NCI-H526 (cell line): Measurements from ENCODE around the gene SNX9.

Experiments used
- DNase-seq, 2 experiments: peaks; one replicate each; lab custom pipeline; 2025; lab: John Stamatoyannopoulos, UW

The SNX9 gene

DNA sequence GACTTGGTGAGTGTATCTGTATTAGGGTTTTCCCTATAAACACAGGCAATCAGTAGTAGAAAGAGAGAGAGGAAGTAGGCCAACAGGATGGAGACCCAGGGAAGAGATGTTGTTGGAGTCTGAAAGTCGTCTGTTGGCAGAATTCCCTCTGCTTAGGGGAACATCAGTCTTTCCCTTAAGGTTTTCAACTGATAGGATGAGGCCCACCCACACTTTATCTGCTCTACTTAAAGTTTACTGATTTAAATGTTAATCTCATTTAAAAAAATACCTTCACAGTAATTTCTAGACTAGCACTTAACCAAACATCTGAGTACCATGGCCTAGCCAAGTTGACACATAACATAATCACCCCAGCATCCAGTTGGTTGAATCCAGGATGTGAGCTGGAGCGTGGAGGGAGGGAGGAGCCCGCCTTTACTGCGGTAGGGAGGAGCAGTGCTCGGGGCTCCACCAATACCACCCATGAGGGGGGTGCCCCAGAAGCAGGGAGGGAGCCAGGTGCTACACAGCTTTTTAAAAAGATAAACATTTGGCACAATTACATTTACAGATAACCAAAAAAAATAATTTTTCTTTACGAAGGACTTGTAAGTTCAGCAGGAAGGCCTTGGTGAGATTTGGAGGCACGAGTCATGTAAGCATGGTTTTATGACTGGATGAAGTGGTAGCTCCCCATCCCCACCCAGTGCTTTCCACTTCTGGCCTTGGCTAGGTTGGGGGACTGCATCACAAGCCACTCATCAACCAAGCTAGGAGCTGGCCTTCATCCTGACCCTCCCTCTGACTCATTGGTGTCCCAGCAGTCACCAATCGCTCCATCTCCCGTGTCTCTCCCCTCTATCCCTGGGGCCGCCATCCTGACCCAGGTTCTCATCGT lies 18.4 kb upstream of the SNX9 start:
- no peak for DNase-seq

DNA sequence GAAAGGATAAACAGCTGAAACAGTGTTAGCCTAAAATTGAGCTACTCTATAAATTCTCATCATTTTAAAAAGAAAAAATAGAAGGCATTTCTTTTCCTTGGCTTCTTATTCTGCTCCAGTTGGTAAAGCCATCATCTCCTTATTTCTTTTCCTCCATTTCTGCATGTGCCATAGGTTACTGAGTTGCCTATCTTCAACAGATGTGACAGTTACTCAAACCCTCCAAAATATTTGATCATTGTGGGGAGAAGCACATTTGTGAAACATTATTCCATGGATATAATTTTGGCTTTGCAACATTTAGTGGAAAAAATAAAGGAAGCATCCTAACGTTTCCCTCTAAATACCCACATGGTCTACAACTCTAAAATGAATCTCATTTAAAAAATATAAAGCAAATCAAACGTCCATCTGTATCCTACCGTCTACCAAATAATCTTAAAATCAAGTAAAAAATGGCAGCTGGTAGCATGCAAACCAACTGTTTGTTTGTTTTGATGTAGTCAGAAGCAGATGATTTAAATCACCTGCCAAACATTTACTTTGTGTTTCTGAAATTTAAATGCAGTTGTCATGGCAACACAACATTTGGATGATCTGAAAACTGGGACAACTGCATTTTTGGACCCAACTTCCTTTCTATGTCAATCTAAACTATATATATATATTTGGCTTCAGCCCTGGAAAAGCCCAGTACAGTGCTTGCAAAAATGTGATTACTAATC lies 16.8 kb upstream of the SNX9 start:
- DNase-seq = peak; percentile 59 to 73

DNA sequence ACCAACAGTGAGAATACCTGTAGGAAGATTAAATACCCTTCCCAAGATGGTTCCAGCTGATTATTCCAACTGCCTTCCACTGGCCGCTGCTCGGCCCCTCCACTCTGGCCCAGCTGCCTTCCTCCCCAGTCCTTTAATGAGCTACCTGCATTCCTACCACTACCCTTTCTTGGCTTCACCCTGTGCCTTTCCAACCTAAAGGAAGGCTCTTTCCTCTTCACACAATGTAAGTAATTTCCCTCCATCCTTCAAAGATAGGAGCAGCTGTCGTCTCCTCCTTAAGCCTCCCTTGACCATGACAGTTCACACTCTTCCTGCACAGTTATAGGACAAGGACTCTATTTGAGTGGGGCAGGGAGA lies 16.2 kb upstream of the SNX9 start:
- peak; percentile 59 to 73 for DNase-seq

DNA sequence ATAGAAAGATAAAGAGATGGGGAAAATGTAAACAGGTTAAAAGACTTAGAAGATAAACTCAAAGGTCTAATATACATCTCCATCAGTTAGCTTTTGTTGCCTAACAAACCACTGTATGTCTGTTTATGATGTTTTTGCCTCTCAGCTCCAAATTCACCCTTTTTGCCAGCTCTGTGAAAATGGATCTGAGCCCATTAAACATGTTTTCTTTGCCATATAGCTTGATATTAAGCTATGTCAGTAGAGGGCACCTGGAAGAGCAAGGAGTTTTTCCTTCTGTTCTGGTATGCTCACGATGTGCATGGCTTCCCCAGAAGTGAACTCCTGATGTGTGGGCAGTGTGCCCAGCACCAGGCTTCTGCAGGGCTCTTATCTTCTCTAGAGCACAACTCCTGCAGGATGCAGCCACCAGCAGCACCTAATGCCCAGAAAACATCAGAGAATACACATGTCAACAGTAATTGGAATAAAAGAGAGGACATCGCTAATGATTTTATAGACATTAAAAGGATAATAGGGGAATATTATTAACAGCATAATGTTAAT lies 14.6 kb upstream of the SNX9 start:
- DNase-seq = no peak

DNA sequence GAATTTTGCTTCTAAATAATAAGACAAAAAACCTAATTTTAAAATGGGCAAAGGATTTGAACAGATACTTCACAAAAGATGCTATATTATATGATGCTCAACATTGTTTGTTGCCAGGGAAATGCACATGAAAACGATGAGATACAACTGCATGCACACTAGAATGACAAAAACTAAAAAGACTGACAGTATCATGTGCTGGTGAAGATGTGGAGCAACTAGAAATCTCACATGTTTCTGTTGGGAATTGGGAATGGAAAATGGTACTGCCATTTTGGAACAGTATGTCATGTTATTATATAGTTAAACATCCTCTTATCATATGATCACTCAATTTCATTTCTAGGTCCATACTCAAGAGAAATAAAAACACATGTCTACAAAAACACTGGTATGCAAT lies 13.4 kb upstream of the SNX9 start:
- DNase-seq = no peak

DNA sequence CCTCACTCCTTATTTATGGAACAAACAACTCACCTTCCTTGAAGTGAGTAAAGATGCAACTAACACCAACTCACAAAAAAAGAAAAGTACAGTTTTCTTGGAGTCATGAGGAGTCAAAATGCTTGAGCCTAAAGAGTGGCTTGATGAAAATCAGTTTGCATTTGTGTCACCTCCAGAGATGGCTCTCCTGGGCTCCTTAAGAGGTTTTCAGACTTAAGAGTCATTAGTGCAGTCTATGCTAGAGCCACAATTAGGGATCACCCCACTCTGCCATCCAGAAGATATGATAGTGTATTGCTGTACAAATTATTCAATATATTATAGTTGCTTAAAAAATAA lies 11.9 kb upstream of the SNX9 start:
- no peak for DNase-seq

DNA sequence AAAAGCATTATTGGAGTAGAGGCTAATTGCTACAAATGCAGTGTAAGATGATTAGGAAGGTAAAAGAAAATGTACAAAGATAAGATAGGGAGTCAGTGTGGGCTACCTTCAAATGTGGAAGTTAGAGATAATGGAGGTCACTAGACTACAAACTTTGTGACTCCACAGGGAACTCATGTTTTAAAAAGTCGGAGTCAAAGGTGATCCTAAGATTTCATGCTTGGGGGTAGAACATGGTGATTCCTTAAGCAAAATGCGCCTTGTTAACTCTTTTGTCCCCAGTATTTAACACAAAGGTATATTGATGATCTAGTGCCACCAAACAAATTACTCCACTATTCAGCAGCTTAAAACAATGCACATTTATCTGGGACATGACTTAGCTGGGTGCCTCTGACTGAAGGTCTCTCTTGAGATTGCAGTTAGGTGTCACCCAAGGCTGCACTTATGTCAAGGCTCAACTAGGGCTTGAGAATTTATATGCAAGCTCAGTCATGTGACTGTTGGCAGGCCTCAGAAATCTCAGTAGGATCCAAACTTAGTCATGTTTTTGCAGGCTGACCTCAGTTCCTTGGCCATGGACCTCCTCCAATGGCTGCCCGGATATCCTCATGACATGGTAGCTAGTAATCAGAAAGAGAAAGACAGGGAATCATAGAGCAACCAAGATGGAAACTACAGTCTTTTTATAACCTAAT lies 11.4 kb upstream of the SNX9 start:
- DNase-seq = no peak

DNA sequence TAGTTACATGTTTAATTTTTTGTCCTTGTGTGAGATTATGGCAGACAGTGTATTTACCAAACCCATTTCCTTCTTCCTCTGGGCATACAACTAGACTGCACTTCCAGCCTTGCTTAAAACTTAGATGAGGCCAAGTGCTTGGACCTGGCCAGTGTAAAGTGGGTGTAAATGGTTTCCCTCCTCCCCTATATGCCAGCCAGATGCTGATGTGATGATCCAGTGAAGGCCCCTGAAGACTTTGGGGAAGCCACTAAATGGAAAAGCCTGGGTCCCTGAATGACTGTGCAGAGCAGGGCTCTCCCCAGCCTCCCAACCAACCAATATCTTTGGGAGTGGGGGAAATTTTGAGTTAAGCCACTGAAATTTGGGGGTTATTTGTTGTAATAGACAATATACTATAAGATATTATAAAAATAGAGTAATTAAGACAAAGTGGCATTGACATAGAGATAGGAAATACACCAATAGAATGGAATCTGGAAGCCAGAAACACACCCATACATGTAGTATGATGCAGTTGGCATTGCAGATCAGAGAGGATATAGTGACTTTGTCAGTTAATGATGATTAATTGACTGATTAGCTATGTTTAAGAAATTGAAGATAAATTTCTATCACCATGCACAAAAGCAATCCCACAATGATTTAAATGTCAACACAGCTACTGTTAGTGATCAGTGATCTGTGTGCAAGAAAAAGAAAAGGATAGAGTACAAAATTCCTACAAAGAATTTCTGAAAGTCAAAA lies 10.4 kb upstream of the SNX9 start:
- DNase-seq = no peak

DNA sequence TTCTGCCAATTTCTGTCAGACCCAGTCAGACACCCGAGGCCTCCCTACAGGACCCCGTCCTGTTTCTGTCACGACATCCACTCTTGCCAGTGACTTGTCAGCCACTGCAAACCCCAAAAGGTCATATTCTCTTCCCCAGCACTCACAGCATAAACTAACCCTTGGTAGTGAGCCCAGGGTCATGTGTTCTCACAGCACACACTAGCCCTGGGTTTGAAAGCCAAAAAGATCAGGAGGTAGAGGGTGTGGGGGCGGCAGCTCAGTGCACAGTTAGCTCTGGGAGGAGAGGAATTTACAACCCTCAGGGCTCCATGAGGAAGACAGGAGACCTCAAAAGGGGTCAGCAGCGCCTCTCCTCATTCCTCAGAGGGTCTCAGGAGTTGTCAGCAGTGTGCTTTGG lies 9.9 kb upstream of the SNX9 start:
- no peak for DNase-seq

DNA sequence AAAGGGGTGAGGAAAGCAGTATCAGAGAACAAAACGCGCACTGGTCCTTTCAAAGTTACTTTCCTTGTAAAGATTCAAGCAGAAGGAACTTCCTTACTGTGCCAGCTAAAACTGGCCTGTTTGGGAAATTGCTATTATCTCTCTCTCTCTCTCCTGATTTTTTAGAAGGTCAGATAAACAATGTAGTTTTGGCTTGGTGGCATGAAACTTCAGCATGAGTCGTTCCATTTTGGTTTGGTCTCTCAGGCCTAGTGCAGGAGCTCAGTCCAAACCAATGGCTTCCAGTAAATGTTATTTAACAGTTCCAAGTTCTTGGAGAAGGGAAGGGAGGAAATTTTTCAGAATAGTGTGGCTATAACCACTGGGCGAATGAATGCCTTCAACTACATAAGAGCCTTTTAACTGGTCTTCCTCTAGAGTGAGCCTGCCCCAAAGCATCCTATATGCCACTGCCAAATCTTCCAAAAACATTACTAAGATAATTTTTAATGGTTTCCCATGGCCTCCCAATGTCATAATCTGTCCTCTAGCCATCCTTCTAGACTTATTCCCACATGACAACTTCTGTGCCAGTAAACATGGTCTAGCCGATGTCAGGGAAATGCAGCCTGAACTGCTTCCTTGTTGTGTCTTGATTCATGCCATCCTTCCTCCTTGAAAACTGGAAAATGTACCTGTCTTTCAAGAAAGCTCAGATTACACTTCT lies 9.1 kb upstream of the SNX9 start:
- no peak for DNase-seq

DNA sequence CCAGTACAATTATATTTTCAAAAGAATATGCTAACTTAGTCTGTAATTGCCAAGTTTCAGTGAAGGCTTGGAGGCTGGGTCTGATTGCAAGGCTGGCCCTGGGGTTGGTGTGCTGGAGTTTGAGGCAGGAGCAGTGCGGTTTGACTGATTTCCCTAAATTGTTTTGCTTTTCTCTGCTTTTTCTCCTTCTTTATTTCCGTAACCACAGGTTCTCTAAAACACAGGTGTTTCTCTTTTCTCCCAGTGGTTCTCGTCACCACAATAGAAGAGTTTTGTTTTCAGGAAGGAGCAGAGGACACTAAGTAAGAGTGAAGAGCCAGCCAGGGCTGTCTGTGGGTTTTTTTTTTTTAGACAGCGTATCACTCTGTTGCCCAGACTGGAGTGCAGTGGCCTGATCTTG lies 8.2 kb upstream of the SNX9 start:
- DNase-seq = peak in 1 of 2 experiments; percentile 60

DNA sequence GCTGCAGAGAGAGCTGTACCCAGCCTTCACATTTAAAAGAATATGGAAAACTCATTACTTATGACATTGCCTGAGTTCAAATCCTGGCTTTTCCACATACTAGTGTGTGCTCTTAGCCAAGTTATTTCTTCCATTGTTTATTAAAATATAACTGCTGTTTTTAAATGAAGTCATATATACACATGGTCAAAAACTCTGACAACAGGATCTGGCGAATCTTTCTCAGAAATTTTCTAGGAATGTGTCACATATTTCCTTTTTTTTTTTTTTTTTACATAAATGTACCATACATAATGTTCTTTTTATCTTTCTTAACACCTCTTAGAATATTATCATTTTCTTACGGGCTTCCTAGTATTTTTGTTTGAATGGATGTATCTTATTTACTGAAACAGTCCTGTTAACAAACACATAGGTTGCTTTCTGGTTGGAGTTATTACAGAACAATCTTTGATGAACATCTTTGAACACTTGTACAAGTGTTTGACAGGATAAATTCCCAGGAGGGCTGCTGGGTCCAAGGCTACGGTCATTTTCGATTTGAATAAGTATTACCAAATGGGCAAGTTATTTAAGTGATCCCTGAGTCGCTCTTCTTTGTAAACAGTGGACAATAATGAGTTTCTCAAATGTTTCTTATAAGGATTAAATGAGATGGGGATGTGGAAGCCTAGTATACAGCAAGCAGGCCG lies 1.6 kb upstream of the SNX9 start:
- DNase-seq = peak in 1 of 2 experiments; percentile 19

DNA sequence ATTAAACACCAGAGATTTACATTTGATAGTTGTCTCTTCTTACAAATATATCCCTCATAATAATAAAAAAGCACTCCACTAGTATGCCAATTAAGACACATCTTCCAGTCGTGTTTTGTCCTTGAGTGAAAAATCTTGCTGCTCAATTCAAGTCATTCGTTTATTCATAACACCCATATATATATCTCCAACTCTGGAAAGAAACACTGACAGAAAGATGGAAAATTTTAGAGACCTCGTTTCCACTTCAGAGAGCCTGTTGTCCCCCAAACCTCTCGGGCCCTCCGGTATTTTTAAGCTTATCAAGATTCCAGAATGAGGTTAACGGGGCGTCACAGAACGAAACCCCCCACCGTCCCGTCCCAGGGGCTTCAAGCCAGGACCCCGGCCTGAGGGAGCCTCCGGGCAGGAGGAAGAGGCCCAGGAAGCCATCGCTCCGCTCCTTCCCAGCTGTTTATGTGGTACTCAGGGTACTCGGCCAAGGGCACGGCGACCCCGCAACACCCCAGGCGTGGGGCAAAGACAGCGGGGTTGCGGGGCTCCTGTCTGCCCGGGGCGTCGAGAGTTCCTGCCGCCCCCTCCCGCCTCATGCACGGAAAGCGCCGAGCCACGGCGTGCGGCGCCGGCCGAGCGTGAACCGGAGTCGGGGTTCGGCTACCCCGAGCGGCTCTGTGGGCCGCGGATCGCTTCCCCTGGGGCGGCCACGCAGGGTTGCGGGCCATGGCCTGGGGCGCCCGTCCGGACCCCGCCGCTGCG lies 623 bp upstream of the SNX9 start:
- DNase-seq = peak in 1 of 2 experiments; percentile 56

DNA sequence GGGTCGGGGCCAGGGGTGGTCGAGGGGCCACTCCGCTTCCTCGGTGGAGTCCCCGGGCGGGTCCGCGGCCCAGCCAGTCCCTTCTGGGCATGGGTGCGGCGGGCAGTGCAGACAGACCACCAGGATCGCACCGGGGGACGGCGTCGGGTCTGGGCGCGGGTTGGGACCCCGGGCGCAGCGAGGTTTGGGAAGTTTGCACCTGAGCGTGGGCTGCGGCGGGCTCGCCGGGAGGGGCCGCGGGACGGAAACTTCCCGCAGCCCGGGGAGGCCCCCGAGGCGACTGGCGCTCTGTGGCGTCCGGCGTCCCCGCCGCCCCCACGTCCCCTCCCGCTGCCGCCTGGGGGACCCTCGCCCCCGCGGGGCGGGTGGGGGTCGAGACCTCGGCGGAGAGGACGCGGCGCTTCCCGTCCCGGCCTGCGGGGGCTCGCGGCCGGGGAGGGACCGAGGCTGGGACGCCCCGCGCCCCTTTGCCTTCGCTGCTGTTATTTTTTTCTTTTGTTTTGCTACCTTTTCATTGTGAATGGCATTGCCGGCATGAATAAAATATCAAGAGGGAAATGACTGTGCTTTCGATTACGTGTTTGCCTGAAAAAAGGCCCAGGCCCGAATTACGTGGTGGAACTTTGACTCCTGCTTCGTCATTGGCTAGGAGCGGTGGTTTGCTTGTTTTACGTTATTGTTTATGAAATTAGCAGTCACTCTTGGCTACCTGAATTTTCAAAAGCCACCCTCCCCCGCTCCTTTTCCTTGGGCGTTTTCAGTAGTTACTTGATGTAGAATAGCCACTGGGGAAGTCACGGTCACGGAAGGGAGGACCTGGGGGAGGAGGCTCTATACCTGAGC lies 703 bp downstream of the SNX9 start:
- peak; percentile 62 to 71 for DNase-seq

DNA sequence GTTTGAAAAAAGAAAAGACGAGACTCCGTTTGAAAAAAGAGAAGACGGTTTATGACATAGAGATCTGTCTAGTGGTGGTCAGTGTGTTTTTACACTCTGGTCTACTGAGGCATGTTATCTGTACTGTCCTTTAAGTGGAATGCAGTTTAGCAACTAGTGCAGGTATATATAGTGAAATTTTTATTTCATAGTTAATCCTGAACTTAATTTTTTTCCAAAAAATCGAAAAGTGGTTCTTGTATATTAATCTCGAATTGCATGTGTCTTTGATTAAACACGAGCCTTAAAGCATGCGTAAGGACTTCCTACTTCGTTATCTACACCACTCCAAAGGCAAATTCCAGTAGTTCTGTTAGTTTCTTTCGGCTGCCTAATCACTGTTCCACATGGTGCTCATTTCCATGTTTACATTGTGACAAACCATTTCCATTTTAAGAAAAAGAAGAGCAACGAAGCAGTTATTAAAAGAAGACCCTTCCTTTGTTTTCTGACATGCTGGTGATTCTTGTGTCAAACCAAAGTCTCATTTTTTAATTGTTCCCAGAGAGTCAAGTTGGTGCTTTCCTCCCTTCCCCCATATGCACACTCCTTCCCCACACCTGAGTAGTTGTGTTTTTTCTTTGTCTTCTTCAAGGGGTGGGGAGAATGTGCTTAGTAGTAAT lies 2.3 kb downstream of the SNX9 start:
- DNase-seq = peak; percentile 60 to 70

DNA sequence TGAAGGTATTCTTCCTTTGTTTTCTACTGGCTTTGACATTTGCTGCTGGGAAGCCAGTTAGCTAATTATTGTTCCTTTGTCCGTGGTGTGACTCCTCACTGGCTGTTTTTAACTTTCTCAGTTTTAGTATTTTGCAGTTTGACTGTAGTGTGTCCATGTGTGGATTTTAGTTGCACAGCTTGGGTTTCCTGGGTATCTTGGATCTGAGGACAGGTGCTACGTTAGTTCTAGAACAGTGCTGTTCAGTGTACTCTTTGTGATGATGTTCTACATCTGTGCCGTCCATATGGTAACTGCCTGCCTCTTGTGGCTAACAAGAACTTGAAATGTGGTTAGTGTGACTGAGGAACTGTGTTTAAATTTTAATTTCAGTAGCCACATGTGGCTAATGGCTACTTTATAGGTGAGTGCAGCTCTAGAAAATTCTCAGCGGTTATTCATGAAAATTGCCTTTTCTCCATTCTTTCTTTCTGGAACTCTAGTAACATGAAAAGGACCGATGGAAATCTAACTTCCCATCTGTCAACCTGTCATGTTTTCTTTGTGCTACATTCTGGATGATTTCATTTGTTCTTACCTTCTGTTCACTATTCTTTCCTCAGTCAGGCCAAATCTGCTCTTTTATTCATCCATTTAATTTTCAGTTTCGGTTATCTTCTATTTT lies 7.4 kb downstream of the SNX9 start:
- no peak for DNase-seq

DNA sequence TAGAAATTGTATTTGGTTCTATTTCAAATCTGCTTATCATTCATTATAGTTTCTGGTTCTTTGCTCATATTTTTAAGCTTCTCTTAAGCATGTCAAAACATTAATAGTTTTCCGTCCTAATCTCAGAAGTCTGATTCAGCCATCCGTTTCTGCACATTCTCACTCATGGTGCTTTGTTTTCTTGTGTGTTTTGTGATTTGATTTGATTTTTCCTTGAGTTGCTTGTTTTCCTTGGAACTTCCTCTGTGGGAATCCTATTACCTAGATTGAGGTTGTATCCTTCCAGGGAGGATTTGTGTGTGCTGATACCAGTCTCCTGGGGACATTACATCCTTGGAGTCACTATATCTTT lies 7.9 kb downstream of the SNX9 start:
- DNase-seq = no peak
